HepG2 (cell line): ENCODE results near the gene CNN3. TPM values are rescaled to one million over a fixed set of nuclear protein-coding genes. Genes with fewer than 3 reads are reported as not detected.
A peak's percentile ranks its signal among the peaks of the same experiment; 100 is the strongest.

ENCODE experiments used
- FOXK2 ChIP-seq: fragments of 450-650 bp; IDR thresholded peaks from 2 replicates; pipeline ENCODE4 v1.6.1; 2016
- GTF3A ChIP-seq: sonication (generic); formaldehyde crosslinking; conservative IDR thresholded peaks from 2 replicates; pipeline ENCODE4 v1.4.0; 2020; ENCODE audit warnings: mild to moderate bottlenecking, missing genetic modification reagents
- MIXL1 ChIP-seq: IDR thresholded peaks from 2 replicates; pipeline ENCODE4 v1.6.1; 2016
- MTF1 ChIP-seq: sonication (generic); formaldehyde crosslinking; IDR thresholded peaks from 2 replicates; pipeline ENCODE4 v1.5.0; 2020; ENCODE audit warnings: missing genetic modification reagents
- TBX3 ChIP-seq: fragments of 450-650 bp; IDR thresholded peaks from 2 replicates; pipeline ENCODE4 v1.6.1; 2017; ENCODE audit warnings: antibody characterized with exemption, mild to moderate bottlenecking, inconsistent platforms, borderline replicate concordance
- YY1 ChIP-seq: IDR thresholded peaks from 2 replicates; pipeline ENCODE4 v1.6.1; 2011; ENCODE audit warnings: low read length, low read depth, moderate library complexity, mild to moderate bottlenecking; ENCODE audit not compliant: insufficient read depth, insufficient replicate concordance
- ZBTB21 ChIP-seq: sonication (generic); formaldehyde crosslinking; IDR thresholded peaks from 2 replicates; pipeline ENCODE4 v1.4.0; 2020; ENCODE audit warnings: missing genetic modification reagents
- ZBTB40 ChIP-seq, 2 experiments: fragments of 450-650 bp in 1 of 2; sonication (generic) in 1 of 2; formaldehyde crosslinking in 1 of 2; IDR thresholded peaks; 2 replicates each; pipeline versions ENCODE4 v1.6.1 to v1.8.0; 2016 to 2022; ENCODE audit warnings: antibody characterized with exemption in 1 of 2, mild to moderate bottlenecking in 1 of 2, missing genetic modification reagents in 1 of 2
- ZNF18 ChIP-seq: sonication (generic); formaldehyde crosslinking; IDR thresholded peaks from 2 replicates; pipeline ENCODE4 v1.8.0; 2022; ENCODE audit warnings: mild to moderate bottlenecking, missing genetic modification reagents; ENCODE audit not compliant: insufficient replicate concordance
- ZNF180 ChIP-seq: sonication (generic); formaldehyde crosslinking; IDR thresholded peaks from 2 replicates; pipeline ENCODE4 v1.4.0; 2020; ENCODE audit warnings: low read depth, missing genetic modification reagents, borderline replicate concordance
- ZNF274 ChIP-seq: sonication (generic); formaldehyde crosslinking; IDR thresholded peaks from 2 replicates; pipeline ENCODE4 v1.5.1; 2020; ENCODE audit warnings: mild to moderate bottlenecking, missing genetic modification reagents
- ZNF30 ChIP-seq: sonication (generic); formaldehyde crosslinking; IDR thresholded peaks from 2 replicates; pipeline ENCODE4 v1.5.0; 2020; ENCODE audit warnings: mild to moderate bottlenecking, missing genetic modification reagents
- ZNF558 ChIP-seq: sonication (generic); formaldehyde crosslinking; IDR thresholded peaks from 2 replicates; pipeline ENCODE4 v1.9.0; 2022; ENCODE audit warnings: mild to moderate bottlenecking, missing genetic modification reagents, borderline replicate concordance
- ZNF770 ChIP-seq: sonication (generic); formaldehyde crosslinking; IDR thresholded peaks from 2 replicates; pipeline ENCODE4 v1.5.0; 2020; ENCODE audit warnings: mild to moderate bottlenecking, missing genetic modification reagents
- ZNF777 ChIP-seq: sonication (generic); formaldehyde crosslinking; IDR thresholded peaks from 2 replicates; pipeline ENCODE4 v1.4.0; 2020; ENCODE audit warnings: missing genetic modification reagents
- ZNF883 ChIP-seq: sonication (generic); formaldehyde crosslinking; IDR thresholded peaks from 2 replicates; pipeline ENCODE4 v1.5.1; 2020; ENCODE audit warnings: mild to moderate bottlenecking, missing genetic modification reagents; ENCODE audit errors: not compliant biosample characterization
- ZSCAN12 ChIP-seq: sonication (generic); formaldehyde crosslinking; IDR thresholded peaks from 2 replicates; pipeline ENCODE4 v1.9.0; 2021; ENCODE audit warnings: mild to moderate bottlenecking, missing genetic modification reagents
- polyA plus RNA-seq, 8 experiments: library from polyadenylated mRNA; depleted of rRNA in 3 of 8; stranded (reverse) in 7 of 8; unstranded in 1 of 8; fragments of >200 nt; fragmentation: Illumina TruSeq in 4 of 8; extraction: Trizol in 4 of 8; gene quantifications; 2 replicates each; pipeline versions ENCODE4 v1.2.1 to v1.2.3, GENCODE V29; 2011 to 2016; ENCODE audit warnings: low read depth in 4 of 8, missing spikeins in 1 of 8, mixed read lengths in 1 of 8; ENCODE audit not compliant: insufficient read depth in 1 of 8
- total RNA-seq, 5 experiments: library from RNA; depleted of rRNA; stranded (reverse); fragments of >200 nt; fragmentation: Illumina TruSeq; extraction: Trizol; gene quantifications; 2 replicates each; pipeline ENCODE4 v1.2.3, GENCODE V29; 2016; ENCODE audit warnings: low read depth in 1 of 5

Gene CNN3
- total and polyA plus RNA-seq, 2 of the 13 experiments (the other 11 are each of a cell fraction or from before 2014, with no cell fraction given) = 113 to 223 TPM

GRCh38 chr1:94854458-94855306, 72.2 kb downstream of the CNN3 start (continued):
- TF ChIP-seq ZBTB40 (IDR thresholded peaks at IDR 0.05) (no peak), ZBTB40 (CRISPR knock-in tag; IDR thresholded peaks at IDR 0.05) (no peak), ZNF18 (no peak), ZNF883 (no peak), ZNF777 (no peak), MIXL1 (peak; percentile 64; the same call in 1 of the 2 replicates), ZNF558 (no peak), ZNF770 (CRISPR knock-in tag) (no peak), ZBTB21 (no peak), YY1 (no peak), ZNF274 (CRISPR knock-in tag) (no peak), ZNF30 (CRISPR knock-in tag) (no peak), FOXK2 (no peak), ZNF180 (CRISPR knock-in tag) (no peak), TBX3 (no peak), MTF1 (CRISPR knock-in tag) (no peak), ZSCAN12 (CRISPR knock-in tag) (no peak), GTF3A (CRISPR knock-in tag) (no peak)
